Measurements from ENCODE around the gene ASB15.

The ASB15 gene

DNA sequence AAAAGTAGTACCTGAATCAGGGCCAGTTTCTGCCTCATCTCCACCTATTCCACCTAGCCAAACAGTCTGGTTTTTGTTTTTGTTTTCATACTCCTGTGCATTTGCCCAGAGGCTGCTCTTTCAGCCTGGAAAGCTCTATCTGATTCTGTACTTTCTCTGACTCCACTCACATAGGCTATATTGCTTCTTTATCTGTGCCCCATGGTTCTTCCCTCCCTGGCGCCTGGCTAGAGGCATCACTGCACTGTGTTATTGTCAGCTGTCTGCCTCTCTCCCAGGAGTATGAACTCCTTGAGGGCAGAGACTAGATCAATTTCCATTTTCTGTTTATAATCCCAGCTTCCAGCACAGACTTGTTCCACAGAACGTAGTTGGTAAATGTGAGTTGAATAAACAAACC lies 49.0 kb downstream of the ASB15 start:
- Histone ChIP-seq H3K4me3 (ENCODE audit: extremely low read depth, insufficient read depth, low read length, poor library complexity, severe bottlenecking) (no peak overlapping the region), H3K27ac (ENCODE audit: low read depth, low read length, severe bottlenecking) (peak overlapping the region; percentile 38), H3K9me3 (ENCODE audit: control insufficient read depth, low read length) (no peaks in the 10 kb centered on the region), H3K36me3 (ENCODE audit: control insufficient read depth, insufficient read depth, low read length) (no peaks in the 10 kb centered on the region), H3K4me1 (ENCODE audit: control insufficient read depth, insufficient read depth, low read length, poor library complexity, severe bottlenecking) (peaks cover 27% of the 10 kb centered on the region)
- 100% methylated on average over 1 of the region's 2 CpGs for WGBS, 2 experiments (ENCODE audit: insufficient coverage in 2 of 2)

DNA sequence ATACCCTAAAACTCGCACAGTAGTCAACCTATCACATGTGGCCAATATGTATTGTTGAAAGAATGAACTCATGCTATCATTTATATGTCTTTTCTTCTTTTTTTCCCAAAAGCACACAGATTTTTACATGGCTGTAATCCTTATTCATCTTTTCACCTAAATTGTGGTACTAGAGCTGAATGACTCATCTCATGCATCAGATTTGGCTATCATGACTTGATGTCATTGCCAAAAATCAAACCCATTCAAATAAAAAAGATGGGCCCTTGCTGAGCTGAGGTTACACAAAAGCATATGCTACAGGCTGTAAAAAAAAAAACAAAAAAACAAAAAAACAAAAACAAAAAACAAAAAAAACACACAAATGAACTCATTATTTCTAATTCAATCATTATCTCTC lies 50.8 kb downstream of the ASB15 start:
- no CpG with 5 or more reads among the region's 1 CpG for WGBS, 2 experiments (ENCODE audit: insufficient coverage in 2 of 2)
- Histone ChIP-seq H3K4me1 (ENCODE audit: control insufficient read depth, insufficient read depth, low read length, poor library complexity, severe bottlenecking) (peaks cover 18% of the 10 kb centered on the region), H3K36me3 (ENCODE audit: control insufficient read depth, insufficient read depth, low read length) (no peaks in the 10 kb centered on the region), H3K9me3 (ENCODE audit: control insufficient read depth, low read length) (no peaks in the 10 kb centered on the region), H3K27ac (ENCODE audit: low read depth, low read length, severe bottlenecking) (no peak overlapping the region), H3K4me3 (ENCODE audit: extremely low read depth, insufficient read depth, low read length, poor library complexity, severe bottlenecking) (no peak overlapping the region)

DNA sequence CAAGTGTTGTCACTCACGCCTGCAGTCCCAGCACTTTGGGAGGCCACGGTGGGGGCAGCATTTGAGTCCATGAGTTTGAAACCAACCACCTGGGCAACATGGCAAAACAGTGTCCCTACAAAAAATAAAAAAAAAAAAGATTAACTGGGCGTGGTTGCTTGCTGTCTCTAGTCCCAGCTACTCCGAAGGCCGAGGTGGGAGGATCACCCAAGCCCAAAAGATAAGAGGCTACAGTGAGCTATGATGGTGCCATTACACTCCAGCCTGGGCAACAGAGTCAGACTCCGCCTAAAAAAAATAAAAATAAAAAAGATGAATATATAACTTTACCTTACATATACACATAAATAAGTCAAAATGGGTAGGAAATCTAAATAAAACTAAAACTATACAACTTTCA lies 51.5 kb downstream of the ASB15 start:
- Histone ChIP-seq H3K36me3 (ENCODE audit: control insufficient read depth, insufficient read depth, low read length) (no peaks in the 10 kb centered on the region), H3K9me3 (ENCODE audit: control insufficient read depth, low read length) (no peaks in the 10 kb centered on the region), H3K27ac (ENCODE audit: low read depth, low read length, severe bottlenecking) (no peak overlapping the region), H3K4me1 (ENCODE audit: control insufficient read depth, insufficient read depth, low read length, poor library complexity, severe bottlenecking) (peaks cover 12% of the 10 kb centered on the region), H3K4me3 (ENCODE audit: extremely low read depth, insufficient read depth, low read length, poor library complexity, severe bottlenecking) (no peak overlapping the region)
- 90 to 96% methylated on average over 5 of the region's 6 CpGs for WGBS, 2 experiments (ENCODE audit: insufficient coverage in 2 of 2)

DNA sequence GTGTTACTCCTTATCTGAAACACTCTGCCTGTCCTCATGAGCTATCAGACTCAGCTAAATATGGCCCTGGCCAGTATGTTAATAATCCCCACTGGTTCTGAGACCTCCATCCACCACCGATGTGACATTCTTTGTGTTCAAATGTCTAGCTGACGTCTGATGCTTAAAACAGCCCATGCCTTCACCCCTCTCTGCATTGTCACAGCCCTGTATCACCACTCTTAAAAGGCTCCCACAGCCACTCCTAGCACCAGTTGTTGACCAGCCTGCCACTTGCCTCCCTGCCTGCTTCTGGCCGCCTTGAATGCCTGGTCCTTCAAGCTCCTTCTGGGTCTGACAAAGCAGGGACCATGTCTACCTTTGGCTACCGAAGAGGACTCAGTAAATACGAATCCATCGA lies 54.0 kb downstream of the ASB15 start, which contains the start of gene LMOD2:
Gene LMOD2, plus strand, starts transcription at position 253 of the 400 bp plus-strand sequence. Its CDS starts 98 bp downstream, at position 351.
- H3K27ac ChIP-seq (ENCODE audit: low read depth, low read length, severe bottlenecking), result no peak within 1 kb of the TSS

GRCh38 chr7:123656544-123657303 lies 55.1 kb downstream of the ASB15 start:
- peaks cover 7% of the 10 kb centered on the region for H3K4me1 ChIP-seq (ENCODE audit: control insufficient read depth, insufficient read depth, low read length, poor library complexity, severe bottlenecking)
- H3K4me3 ChIP-seq (ENCODE audit: extremely low read depth, insufficient read depth, low read length, poor library complexity, severe bottlenecking), result no peak overlapping the region
- no peaks in the 10 kb centered on the region for H3K36me3 ChIP-seq (ENCODE audit: control insufficient read depth, insufficient read depth, low read length)
- H3K9me3 ChIP-seq (ENCODE audit: control insufficient read depth, low read length), result no peaks in the 10 kb centered on the region
- WGBS, 2 experiments (ENCODE audit: insufficient coverage in 2 of 2), result no CpG with 5 or more reads among the region's 6 CpGs
- no peak overlapping the region for H3K27ac ChIP-seq (ENCODE audit: low read depth, low read length, severe bottlenecking)

More for the DNA sequence above, 54.0 kb downstream of the ASB15 start, which contains the start of gene LMOD2:
- 69 to 90% methylated on average over 3 to 6 of the region's 6 CpGs for WGBS, 2 experiments (ENCODE audit: insufficient coverage in 2 of 2)
- Histone ChIP-seq H3K9me3 (ENCODE audit: control insufficient read depth, low read length) (no peaks in the 10 kb centered on the region), H3K36me3 (ENCODE audit: control insufficient read depth, insufficient read depth, low read length) (no peaks in the 10 kb centered on the region), H3K4me1 (ENCODE audit: control insufficient read depth, insufficient read depth, low read length, poor library complexity, severe bottlenecking) (peaks cover 8% of the 10 kb centered on the region), H3K4me3 (ENCODE audit: extremely low read depth, insufficient read depth, low read length, poor library complexity, severe bottlenecking) (no peak within 1 kb of the TSS)

GRCh38 chr7:123657304-123657685 lies 55.7 kb downstream of the ASB15 start:
- no peaks in the 10 kb centered on the region for H3K9me3 ChIP-seq (ENCODE audit: control insufficient read depth, low read length)
- peaks cover 7% of the 10 kb centered on the region for H3K4me1 ChIP-seq (ENCODE audit: control insufficient read depth, insufficient read depth, low read length, poor library complexity, severe bottlenecking)
- no peak overlapping the region for H3K4me3 ChIP-seq (ENCODE audit: extremely low read depth, insufficient read depth, low read length, poor library complexity, severe bottlenecking)
- no peak overlapping the region for H3K27ac ChIP-seq (ENCODE audit: low read depth, low read length, severe bottlenecking)
- no peaks in the 10 kb centered on the region for H3K36me3 ChIP-seq (ENCODE audit: control insufficient read depth, insufficient read depth, low read length)
- WGBS, 2 experiments (ENCODE audit: insufficient coverage in 2 of 2), result 100% methylated on average over 1 of the region's 1 CpG; no CpG with 5 or more reads in 1 of the 2 experiments

DNA sequence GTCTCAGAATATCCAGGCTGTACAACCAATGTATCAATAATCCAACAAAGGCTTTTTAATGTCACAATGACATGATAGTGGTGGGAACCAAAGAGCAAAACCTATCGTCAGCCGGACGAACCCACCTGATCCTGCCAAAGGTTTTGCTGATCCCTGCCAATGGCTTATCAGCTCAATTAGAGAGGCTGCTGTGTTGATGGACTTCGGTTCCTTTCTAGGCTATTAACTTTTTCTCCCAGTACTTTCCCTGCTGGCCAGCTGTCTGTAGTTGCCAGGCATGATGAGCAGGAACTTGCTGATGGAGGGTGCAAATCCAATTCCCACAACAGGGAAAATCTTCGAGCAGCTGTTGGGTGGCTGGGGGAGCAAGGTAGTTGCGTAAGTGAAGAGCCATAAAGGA lies 56.4 kb downstream of the ASB15 start:
- WGBS, 2 experiments (ENCODE audit: insufficient coverage in 2 of 2), result 87 to 92% methylated on average over 6 of the region's 6 CpGs
- H3K27ac ChIP-seq (ENCODE audit: low read depth, low read length, severe bottlenecking), result no peak overlapping the region
- H3K9me3 ChIP-seq (ENCODE audit: control insufficient read depth, low read length), result no peaks in the 10 kb centered on the region
- no peak overlapping the region for H3K4me3 ChIP-seq (ENCODE audit: extremely low read depth, insufficient read depth, low read length, poor library complexity, severe bottlenecking)
- H3K4me1 ChIP-seq (ENCODE audit: control insufficient read depth, insufficient read depth, low read length, poor library complexity, severe bottlenecking), result peaks cover 7% of the 10 kb centered on the region
- no peaks in the 10 kb centered on the region for H3K36me3 ChIP-seq (ENCODE audit: control insufficient read depth, insufficient read depth, low read length)

DNA sequence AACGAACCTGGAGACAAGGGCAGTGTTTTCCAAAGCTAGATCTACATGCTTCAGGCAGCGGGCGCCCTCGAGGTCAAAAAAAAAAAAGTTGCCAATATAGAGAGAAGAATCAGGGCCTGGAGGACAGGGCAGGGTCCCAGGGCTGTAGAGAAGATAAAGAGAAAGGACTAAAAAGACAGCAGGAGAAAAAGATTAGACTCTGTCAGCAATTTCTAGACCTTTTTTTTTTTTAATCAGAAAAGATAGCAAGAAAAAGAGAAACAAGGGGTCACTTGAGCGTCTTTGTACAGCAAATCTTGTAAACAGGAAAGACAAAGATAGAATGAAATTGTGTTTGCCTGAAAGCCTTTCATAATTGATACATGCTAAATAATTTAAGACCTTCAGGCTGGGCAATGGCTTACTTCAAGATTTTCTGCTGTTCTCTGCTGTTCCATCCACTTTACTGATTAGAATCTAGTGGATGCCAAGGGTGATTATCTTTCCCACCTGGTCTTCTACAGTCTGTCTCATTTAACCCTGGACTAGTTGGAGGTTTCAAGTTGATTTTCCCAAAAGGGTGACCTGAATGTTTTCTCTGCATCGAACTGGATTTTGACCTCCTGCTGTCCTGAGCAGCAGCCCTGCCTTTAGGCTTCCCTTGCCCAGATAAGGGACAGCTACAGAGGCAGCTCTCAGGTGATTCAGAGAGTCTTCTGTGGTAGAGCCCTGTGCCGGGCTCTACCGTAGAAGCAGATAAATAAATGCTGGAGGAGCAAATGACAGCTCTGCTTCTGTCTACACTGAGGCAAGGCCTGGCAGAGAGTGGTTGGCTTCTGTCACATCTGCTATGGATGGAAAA lies 59.1 kb downstream of the ASB15 start:
- no peak overlapping the region for H3K27ac ChIP-seq (ENCODE audit: low read depth, low read length, severe bottlenecking)
- H3K36me3 ChIP-seq (ENCODE audit: control insufficient read depth, insufficient read depth, low read length), result no peaks in the 10 kb centered on the region
- H3K4me1 ChIP-seq (ENCODE audit: control insufficient read depth, insufficient read depth, low read length, poor library complexity, severe bottlenecking), result peaks cover 7% of the 10 kb centered on the region
- 78 to 79% methylated on average over 7 to 8 of the region's 8 CpGs for WGBS, 2 experiments (ENCODE audit: insufficient coverage in 2 of 2)
- no peak overlapping the region for H3K4me3 ChIP-seq (ENCODE audit: extremely low read depth, insufficient read depth, low read length, poor library complexity, severe bottlenecking)
- H3K9me3 ChIP-seq (ENCODE audit: control insufficient read depth, low read length), result no peaks in the 10 kb centered on the region

DNA sequence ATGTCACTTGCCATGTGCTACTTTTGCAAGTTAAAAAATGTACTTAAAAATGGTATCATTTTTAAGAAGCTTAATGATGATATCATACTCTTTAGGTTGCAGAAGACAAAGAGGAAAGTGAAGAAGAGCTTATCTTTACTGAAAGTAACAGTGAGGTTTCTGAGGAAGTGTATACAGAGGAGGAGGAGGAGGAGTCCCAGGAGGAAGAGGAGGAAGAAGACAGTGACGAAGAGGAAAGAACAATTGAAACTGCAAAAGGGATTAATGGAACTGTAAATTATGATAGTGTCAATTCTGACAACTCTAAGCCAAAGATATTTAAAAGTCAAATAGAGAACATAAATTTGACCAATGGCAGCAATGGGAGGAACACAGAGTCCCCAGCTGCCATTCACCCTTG lies 60.1 kb downstream of the ASB15 start:
- 88% methylated on average over 1 of the region's 1 CpG; no CpG with 5 or more reads in 1 of the 2 experiments for WGBS, 2 experiments (ENCODE audit: insufficient coverage in 2 of 2)
- Histone ChIP-seq H3K27ac (ENCODE audit: low read depth, low read length, severe bottlenecking) (no peak overlapping the region), H3K9me3 (ENCODE audit: control insufficient read depth, low read length) (no peaks in the 10 kb centered on the region), H3K4me3 (ENCODE audit: extremely low read depth, insufficient read depth, low read length, poor library complexity, severe bottlenecking) (no peak overlapping the region), H3K36me3 (ENCODE audit: control insufficient read depth, insufficient read depth, low read length) (no peaks in the 10 kb centered on the region), H3K4me1 (ENCODE audit: control insufficient read depth, insufficient read depth, low read length, poor library complexity, severe bottlenecking) (peaks cover 7% of the 10 kb centered on the region)

DNA sequence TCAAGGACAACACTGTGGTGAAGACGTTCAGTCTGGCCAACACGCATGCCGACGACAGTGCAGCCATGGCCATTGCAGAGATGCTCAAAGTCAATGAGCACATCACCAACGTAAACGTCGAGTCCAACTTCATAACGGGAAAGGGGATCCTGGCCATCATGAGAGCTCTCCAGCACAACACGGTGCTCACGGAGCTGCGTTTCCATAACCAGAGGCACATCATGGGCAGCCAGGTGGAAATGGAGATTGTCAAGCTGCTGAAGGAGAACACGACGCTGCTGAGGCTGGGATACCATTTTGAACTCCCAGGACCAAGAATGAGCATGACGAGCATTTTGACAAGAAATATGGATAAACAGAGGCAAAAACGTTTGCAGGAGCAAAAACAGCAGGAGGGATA lies 60.7 kb downstream of the ASB15 start:
- Histone ChIP-seq H3K36me3 (ENCODE audit: control insufficient read depth, insufficient read depth, low read length) (no peaks in the 10 kb centered on the region), H3K4me1 (ENCODE audit: control insufficient read depth, insufficient read depth, low read length, poor library complexity, severe bottlenecking) (peaks cover 7% of the 10 kb centered on the region), H3K9me3 (ENCODE audit: control insufficient read depth, low read length) (no peaks in the 10 kb centered on the region), H3K27ac (ENCODE audit: low read depth, low read length, severe bottlenecking) (no peak overlapping the region), H3K4me3 (ENCODE audit: extremely low read depth, insufficient read depth, low read length, poor library complexity, severe bottlenecking) (no peak overlapping the region)
- WGBS, 2 experiments (ENCODE audit: insufficient coverage in 2 of 2), result 94 to 96% methylated on average over 15 of the region's 15 CpGs

Measured in mesodermal cell (in vitro differentiated cells).